Measurements from ENCODE around the gene CDCA4.
A peak's percentile ranks its signal among the peaks of the same experiment; 100 is the strongest.

The CDCA4 gene

DNA sequence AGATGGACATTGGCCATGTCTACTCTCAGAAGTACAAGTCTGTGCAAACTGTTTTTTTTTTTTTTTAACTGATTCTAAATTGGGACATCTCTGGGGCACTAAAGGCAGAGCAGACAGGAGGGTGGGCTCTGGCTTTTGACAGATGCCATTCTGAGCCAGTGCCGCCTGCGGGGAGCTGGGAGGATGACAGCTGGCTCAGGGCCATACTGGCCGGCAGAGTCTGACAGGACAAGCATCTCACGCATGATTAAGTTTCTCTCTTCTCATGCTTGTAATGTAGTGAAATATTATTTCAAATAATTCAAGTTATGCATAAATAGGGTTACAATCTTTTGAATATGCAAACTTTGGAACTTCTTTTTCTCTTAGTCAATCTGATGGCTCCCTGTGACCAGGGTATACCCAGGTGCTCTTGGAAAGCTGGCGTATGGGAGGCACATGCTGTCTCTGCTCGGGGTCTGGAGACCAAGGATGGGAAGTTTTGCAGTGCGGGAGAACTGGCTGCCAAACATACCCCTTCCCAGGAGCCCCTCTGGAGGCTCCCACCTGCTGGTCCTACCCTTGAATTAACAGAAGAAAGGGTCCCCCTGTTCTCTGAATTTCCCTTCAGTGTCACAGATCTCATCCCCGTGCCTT is 7.6 kb downstream of the CDCA4 start:
- DNase-seq (ENCODE audit: low spot score) = peak; percentile 31

DNA sequence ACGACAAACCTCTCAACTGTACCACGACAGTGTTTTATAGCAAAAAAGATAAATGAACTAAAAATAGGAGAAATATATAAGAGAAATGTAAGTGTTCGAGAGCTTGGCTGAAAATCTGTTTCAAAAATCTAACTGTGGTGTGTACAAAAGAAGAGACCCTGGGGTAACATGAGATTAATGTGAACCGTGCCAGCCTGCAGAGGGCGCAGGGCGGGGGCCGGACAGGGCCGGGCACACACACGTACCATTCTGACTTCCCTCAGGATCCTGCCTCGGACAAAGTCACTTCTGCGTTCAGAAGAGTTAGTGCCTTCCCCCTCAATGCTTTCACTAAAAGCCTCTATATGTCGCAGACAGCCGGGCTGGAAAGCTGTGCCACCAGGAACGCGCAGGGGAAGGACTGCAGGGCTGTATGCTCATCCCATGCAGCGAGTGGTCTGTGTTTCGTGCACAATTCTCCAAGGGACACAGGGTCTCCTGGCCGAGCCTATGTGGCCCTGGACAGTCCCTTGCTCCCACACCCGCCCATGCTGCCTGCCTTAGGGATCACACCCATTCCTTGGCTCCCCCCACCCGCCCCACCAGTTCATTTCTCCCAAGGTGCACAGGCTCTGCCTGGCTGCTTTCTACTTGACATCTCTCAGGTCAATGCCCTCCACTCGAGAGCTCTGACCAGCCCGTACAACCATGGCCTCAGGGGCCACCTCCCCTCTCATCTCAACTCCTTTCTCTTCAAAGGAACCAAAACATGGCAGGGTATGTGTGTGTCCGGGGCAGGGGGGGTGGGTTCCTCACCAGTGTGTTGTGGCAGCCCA is 8.5 kb downstream of the CDCA4 start:
- no peak for DNase-seq (ENCODE audit: low spot score)

DNA sequence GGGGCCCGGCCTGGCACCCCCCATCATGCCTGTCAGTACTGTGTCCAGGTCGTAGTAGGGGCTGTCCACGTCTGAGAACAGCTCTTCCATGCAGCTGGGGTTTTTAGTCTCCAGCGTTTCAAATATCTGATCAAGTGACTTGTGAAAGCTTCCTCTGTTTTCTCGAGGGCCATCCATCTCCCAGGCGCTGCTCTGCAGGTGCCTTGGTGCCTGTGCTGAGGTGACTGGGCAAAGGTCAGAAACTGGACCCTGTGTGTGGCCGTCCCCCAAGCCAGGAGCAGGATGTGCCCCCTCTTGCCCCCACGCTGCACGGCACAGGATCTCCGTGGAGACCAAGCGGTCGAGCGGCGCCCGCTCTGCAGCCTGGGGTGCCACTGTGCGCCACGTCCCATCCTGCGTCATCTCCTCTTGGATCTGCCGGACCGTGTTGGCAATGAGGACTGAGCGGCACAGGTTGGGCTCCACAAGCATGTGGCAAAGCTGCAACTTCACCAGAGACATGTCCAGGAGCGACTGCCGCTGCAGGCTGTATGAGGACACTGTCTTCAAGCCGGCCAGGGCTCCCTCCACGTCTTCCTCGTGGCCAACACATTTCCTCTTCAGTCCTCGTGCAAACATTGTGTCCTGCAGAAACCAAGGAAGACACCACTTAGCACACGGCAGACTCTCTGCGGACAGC is 9.4 kb downstream of the CDCA4 start:
- DNase-seq (ENCODE audit: low spot score) = no peak

DNA sequence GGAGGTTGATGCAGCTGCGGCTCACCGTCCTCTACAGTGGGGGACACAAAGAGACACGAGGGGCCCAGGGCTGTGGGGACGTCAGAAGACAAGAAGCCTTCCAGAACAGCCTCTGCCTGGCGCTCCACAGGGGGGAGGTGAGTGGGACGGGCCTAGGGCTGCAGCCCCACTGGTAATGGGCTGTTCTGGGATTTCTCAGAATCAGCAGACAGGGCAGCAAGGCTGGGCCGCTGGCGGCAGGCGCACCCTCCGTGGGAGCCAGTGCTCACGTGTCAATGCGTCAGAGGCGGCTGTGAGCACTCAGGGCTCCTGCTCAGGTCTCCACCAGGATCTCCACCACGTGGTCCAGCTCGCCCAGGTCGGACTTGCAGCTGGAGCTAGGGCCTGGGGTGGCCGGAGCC is 10.0 kb downstream of the CDCA4 start:
- DNase-seq (ENCODE audit: low spot score) = no peak

DNA sequence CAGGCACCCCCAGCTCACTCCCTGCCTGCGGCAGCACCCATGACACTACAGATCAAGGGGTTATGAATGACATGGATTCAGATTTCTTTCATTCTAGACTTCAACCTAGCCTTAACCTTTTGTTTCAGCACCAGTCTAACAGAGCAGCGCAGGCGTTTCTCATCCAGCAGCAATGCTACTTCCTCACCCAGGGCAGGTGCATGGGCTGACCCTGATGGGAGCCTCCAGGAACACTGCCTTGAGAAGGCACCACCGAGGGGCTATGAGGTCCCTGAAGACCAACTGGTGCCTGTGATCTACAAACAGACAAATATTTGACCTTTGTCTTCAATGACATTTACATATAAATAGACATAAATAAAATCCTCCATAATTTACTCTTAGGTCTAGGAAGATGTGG is 10.8 kb downstream of the CDCA4 start:
- DNase-seq (ENCODE audit: low spot score) = no peak

DNA sequence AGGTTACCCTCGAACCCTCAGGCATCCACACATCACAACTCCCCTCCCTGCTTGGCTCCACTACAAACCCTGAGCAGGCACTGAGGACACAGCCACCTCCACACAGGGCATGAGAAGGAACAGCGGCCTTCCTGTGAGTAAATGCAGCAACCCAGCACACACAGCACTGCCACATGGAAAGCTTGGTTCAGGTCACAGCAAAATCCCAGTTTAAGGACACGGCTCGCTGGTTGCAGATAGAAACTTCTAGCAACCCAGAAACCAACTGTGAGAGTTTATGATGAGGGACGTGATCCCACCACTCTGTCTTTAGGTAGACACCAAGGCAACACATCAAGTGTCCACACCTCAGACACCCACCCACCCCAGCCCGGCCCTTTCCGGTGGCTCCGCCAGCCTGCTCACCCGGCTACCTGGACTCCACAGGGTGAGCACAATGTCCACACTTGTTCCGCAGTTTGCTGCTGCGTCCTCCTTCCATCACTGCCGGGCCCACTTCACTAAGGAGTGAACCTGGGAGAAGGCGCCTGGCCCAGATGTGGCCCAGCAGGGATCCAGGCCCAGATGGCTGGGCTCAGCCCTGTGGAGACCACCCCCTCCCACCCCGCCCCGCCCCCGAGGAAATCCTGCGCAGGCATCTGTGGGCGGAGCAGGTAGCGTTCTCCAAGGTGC is 13.2 kb downstream of the CDCA4 start:
- DNase-seq (ENCODE audit: low spot score) = no peak

DNA sequence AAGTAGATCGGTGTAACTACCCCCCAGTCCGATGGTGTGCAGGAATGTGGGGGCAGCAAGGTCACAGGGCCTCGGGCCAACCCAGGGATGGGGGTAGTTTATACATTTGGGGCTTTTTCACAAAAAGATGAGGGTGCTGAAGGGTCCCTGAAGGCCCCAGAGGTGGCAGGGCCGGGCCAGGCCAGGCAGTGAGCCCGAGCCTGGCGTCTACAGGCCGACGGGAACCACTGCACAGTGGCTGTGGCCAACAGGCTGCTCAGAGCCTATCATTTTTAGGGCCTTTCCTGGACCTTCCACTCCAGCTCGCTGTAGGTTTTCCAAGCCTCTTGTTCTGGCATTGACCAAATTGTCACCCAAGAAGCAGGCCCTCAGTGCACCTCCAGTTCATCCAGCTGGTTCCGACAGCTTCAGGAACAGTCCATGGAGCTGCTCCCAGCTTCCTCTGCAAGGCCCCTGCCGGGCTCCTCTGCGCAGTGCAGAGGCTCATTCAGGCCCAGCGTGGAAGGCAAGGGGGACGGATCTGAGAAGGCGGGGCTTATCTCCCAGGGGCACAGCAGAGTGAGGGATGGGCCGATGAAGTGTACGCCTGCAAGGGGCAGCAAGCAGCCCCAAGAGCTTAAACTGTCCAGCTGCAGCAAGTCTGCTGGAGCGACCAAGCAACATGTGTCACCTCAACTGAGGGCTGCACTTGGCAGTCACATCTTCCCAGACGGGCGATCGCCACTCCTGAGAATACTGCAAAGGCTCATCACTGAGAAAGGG is 13.9 kb downstream of the CDCA4 start:
- DNase-seq (ENCODE audit: low spot score) = no peak

DNA sequence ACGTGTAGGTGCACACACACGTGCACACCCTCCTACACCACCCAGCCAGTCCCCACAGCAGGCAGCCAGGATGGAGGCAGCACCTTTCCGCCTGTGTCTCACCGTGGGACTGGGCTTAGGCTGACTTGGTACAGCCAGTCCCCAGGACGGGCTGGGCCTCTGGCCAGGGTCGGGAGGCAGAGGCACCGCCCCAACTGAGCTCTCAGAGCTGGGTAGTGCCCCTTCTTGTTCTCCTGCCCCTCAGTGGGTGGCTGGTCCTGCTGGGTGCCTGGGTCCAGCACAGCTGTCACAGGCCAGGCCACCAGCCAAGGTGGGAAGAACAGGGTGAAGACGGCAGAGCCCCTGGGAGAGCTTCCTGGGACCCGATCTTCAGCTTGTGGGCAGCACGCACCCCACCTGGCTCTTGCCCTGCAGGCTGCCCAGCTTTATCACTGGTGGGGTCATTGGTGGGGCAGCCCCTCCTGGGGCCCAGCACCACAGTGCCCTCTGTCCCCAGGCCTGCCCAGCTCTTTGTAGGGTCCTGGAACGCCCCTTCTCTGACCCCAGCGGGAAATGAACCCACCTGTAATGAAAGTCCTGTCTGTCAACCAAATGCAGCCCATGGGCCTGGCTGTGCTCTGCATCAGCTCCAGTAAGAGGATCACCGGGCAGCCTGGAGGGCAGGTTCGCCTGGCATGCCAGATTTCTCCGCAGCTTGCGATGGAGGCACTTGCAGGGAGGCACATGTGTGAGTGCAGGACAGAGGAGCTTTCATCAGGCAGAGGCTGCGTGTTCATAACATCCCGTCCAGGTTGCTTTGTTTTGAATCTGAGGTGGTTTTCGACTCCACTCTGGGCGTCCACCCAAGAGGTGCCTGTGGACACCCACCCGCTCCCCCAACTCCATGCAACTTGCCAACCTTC is 14.7 kb downstream of the CDCA4 start:
- no peak for DNase-seq (ENCODE audit: low spot score)

DNA sequence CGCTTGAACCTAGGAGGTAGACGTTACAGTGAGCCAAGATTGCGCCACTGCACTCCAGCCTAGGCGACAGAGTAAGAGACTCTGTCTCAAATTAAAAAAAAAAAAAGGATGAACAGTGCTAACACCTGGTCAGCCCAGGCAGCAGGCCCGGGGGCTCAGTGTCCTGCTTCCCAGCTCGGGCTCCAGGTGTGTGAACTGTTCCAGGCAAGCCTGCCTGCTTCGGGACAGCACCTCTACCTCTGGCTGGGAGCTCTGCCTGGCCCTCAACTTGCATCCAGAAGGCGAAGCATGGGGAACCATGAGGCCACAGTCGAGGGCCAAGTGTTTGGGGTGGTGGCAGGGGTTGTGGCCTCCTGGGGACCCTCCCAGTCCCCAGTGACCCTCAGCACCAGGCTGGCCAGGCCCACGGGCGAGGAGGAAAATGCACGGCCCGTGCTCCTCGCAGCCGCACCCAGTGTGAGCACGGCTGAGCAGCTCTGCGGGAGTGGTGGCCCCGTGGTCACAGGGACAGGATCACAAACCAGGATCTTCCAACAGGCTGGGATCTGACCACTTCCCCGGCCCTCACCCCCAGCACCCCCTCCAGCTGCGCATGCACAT is 15.5 kb downstream of the CDCA4 start:
- no peak for DNase-seq (ENCODE audit: low spot score)

DNA sequence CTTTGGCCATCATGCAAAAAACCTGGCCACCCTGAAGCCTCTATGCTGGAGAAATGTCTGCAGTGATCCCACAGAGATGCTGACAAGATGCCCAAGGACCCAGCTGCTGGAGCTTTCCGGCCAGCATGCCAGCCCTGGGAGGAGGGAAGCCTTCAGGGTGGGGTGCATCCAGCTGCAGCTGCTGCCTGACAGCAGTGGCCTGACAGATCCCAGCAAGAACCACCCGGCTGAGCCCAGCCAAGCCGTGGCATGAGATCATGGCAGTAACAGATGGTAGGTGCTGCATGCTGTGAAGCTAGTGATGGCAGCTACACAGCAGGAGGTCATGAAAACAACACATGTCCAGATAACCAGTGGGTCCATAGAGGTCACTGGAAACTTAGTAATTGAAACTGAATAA is 21.5 kb downstream of the CDCA4 start:
- DNase-seq (ENCODE audit: low spot score) = no peak

DNA sequence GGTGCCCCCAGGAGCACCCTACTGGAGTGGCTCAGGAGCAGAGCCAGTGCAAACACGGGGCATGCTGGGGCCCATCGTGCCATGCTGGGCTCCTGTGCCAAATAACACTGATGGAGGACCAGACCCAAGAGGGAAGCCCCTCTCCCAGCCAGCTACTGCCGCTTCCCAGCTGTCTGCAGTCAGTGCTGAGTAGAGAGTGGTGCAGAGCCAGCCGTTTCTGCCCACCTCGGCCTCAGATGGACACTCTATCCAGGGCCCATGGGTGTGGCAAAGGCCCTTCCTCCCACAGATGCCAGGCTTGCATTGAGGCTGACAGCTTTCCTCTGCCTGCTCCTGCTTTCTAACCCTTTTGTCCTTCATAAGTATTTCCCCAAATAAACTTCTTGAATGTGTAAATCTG is 22.1 kb downstream of the CDCA4 start:
- DNase-seq (ENCODE audit: low spot score) = no peak

DNA sequence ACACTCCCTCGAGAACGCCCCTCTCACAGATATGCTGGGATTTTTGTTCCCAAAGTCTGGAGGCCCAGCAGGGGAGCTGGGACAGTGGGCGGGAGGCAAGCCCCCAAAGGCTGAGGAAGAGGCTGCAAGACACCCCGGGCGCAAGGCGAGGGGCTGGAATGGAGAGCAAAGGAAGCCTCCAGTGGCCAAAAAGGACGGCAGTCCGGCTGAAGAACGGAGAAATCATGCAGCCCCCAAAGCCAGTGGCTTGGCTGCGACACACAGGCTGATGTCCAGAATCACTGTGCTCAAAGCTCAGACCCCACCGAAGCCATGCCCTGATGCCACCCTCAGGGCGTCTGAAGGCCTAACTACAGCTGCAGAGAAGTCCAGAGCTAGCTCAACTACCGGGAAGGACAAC is 24.4 kb downstream of the CDCA4 start:
- DNase-seq (ENCODE audit: low spot score) = no peak

DNA sequence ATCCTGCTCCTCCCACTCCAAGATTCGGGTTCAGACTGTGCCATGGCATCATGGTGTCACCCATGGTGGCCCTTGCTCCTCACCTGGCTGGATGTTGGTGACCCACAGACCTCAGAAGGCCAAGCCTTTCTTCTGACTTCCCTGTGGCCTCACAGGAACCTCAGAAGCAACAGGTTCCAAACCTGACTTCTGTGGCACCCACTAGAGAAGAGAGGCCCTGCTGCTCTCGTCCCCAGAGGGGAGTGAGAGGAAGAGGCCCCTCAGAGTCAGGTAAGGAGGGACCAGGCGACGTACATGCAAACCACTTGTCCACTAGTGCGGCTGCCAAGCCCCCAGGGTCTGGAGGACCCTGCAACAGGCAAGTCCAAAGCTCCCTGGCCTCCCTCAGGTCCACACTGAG is 24.9 kb downstream of the CDCA4 start:
- no peak for DNase-seq (ENCODE audit: low spot score)

DNA sequence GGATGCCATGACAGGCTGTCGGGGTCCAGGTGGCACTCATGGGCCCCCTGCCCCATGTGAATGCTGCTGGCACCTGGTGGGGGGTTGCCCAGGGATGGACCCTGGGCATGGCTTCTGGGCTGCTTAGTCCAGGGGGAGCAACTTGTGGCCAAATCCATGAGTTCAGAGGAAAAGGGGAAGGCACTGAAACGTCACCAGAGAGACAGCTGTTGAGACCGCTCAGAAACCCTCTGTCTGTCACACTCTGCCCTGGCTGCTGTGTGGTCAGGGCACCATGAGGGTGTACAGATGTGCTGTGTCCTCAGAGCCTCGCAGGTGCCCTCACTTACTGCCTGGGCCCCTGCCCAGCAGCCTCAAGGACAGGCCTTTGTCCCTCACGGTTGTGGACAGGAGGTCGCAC is 25.9 kb downstream of the CDCA4 start:
- DNase-seq (ENCODE audit: low spot score) = no peak

DNA sequence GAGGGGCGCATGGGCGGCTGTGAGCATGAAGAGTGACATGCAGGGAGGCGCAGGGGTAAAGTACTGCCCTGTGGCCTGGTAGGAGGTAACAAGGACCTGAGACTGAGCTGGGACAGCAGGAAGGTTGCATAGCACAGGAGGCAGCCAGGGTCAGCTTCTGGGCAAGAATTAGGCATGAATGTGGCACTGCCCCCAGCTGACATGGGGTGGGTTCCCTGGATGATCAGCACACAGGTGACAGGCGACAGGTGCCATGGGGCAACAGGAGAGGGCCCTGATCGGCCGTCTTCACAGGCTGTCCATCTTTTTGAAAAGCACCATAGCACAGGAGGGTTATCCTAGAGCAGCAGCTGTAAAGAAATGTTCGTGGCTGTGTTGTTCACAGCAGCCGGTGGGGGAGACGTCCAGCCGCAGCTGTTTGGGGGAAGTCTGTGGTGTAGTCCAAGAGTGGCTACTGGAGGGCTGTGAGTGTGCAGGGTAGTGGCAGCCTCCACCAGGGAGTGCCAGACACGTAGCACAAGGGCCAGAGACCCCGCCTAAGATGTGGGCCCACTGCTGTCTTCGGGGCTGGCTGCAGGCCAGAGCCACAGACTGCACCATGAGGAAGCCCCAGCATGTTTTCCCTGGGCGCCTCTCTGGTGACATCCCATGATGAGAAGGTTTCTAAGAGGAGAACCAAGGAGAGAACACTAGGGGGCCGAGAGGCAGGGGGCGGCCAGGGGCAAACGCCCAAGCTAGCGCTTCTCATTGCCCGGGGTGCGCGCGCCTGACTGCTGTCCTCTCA is 26.9 kb downstream of the CDCA4 start:
- DNase-seq (ENCODE audit: low spot score) = no peak

DNA sequence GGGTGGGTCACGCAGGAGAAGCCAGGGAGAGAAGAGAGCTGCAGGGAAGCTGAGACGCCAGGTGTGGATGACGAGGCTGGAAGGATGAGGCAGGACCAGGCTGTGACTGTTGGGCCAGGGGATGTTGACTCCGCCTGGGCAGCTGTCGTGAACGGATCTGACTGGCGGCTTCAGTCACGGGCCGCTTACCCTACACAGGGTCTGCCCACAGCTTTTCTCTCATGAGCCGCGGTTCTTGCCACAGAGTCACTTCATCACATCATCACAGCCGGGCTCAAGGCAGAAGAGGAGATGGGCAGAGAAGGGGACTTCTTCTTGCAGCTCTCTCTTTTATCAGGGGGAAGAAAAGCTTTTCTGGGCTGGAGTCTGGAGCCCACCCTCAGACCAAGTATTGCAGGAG is 27.6 kb downstream of the CDCA4 start:
- no peak for DNase-seq (ENCODE audit: low spot score)

DNA sequence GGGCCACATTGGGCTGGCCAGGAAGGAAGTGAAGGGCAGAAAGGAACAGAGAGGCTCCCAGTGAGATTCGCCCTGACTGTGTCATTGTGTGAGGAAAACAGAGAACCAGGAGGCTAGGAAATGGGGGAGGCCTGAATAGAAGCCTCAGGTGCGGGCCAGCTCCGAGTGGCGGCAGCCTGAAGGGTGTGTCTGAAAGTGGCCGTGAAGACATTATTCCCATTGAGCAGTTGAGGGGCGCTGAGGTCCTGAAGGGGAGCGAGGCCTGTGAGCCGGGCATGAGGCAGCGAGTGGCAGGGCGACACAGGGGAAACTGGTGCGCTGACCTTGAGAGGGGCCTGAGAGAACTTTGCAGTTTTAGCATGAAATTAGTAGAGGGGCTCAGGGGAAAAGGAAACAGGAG is 28.4 kb downstream of the CDCA4 start:
- no peak for DNase-seq (ENCODE audit: low spot score)

DNA sequence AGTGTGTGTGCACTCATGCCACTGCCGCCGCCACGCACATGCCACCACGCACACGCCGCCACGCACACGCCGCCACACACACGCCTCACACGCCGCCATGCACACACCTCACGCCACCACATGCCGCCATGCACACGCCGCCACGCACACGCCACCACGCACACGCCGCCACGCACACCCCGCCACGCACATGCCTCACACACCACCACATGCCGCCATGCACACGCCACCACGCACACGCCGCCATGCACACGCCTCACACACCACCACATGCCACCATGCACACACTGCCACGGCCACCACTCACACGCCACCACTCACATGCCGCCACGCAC is 29.0 kb downstream of the CDCA4 start:
- no peak for DNase-seq (ENCODE audit: low spot score)

DNA sequence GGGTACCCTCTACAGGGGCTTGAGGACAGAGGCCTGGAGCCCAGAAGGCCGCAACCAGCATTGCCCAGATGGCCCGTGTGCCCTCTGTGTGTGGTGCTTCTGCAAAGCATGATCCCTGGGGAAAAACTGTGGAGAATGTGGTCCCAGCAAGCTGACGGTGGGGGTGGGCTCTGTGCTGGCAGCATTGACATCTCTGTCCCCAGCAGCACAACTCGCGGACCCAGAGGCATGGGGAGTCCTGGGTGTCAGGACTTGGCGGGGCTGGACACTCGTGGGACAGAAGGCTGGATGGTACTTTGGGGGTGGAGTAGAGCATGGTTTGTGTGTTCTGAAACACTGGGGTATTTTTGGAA is 31.0 kb downstream of the CDCA4 start:
- no peak for DNase-seq (ENCODE audit: low spot score)

Measured in AG08395 (cell line).